ENCODE results near the gene GTF2H3. TPM values are rescaled to one million over a fixed set of nuclear protein-coding genes. Genes with fewer than 3 reads are reported as not detected.

GTF2H3 gene
- total and polyA plus RNA-seq, 2 donors (not counting 1 experiment from before 2014, with no cell fraction given) = 10.5 to 24.2 TPM

GRCh38 chr12:123634142-123634561, 523 bp downstream of the GTF2H3 start:
- peak overlapping the region; percentile 85 for H2AFZ ChIP-seq (ENCODE audit: insufficient read depth, low read depth, low read length, poor library complexity, severe bottlenecking)
- Mint-ChIP-seq H3K27me3 (no peaks in the 10 kb centered on the region), H3K27ac (peak overlapping the region; percentile 95), H3K9me3 (ENCODE audit: insufficient read depth) (no peaks in the 10 kb centered on the region), H3K4me3 (peak overlapping the region; percentile 96), H3K4me1 (peaks cover 25% of the 10 kb centered on the region)
- H3K79me2 ChIP-seq (ENCODE audit: control insufficient read depth, insufficient read depth, low read length) = peaks cover 47% of the 10 kb centered on the region
- no peak for TF ChIP-seq CTCF (IDR thresholded peaks at IDR 0.05)
- no peak for TF ChIP-seq EZH2 (IDR thresholded peaks at IDR 0.05; ENCODE audit: borderline replicate concordance, insufficient read depth, low read depth, low read length, poor library complexity, severe bottlenecking)
- ChIA-PET CTCF (no interaction called here), POLR2A (no interaction called here)
- intact Hi-C loops (cut with micrococcal nuclease) = no loop called here
- WGBS (ENCODE audit: insufficient coverage) = 13% methylated on average over 16 of the region's 19 CpGs
- H3K9me3 ChIP-seq (ENCODE audit: control extremely low read depth in 1 of 3, control insufficient read depth in 2 of 3, insufficient read depth in 1 of 3, low read length in 2 of 3) = no peaks in the 10 kb centered on the region
- peak overlapping the region; percentile 92 for H3K9ac ChIP-seq (ENCODE audit: low read length)
- peak overlapping the region; percentile 75 to 88 for H3K27ac ChIP-seq (ENCODE audit: low read length in 2 of 2)
- no peak for DNase-seq
- no peaks in the 10 kb centered on the region for H4K20me1 ChIP-seq (ENCODE audit: control insufficient read depth, insufficient read depth, low read length, poor library complexity, severe bottlenecking)
- H3K27me3 ChIP-seq (replicated peaks in 1 of 4; ENCODE audit: control extremely low read depth in 1 of 4, control insufficient read depth in 3 of 4, insufficient read depth in 4 of 4, low read length in 3 of 4) = no peaks in the 10 kb centered on the region
- H3K4me1 ChIP-seq (ENCODE audit: control insufficient read depth in 2 of 2, insufficient read depth in 2 of 2, low read length in 2 of 2) = peaks cover 13 to 14% of the 10 kb centered on the region in 2 donors
- peak overlapping the region; percentile 64 to 98 (median 92) for H3K4me3 ChIP-seq (ENCODE audit: control extremely low read depth in 1 of 5, extremely low read depth in 1 of 5, insufficient read depth in 1 of 5, low read depth in 2 of 5, low read length in 4 of 5)
- H3K36me3 ChIP-seq (replicated peaks in 1 of 2; ENCODE audit: control extremely low read depth in 1 of 2, control insufficient read depth in 1 of 2, extremely low read depth in 1 of 2, insufficient read depth in 2 of 2, low read length in 1 of 2) = peaks cover 9 to 24% of the 10 kb centered on the region in 2 experiments
- H3K4me2 ChIP-seq (replicated peaks; ENCODE audit: low read depth, low read length, poor library complexity, severe bottlenecking) = peak overlapping the region; percentile 86
- no peak for ATAC-seq (ENCODE audit: low read depth)

- Mint-ChIP-seq H3K9me3 (ENCODE audit: insufficient read depth) (no peaks in the 10 kb centered on the region), H3K27ac (no peak overlapping the region), H3K4me3 (no peak overlapping the region), H3K4me1 (no peaks in the 10 kb centered on the region), H3K27me3 (no peaks in the 10 kb centered on the region)
- ChIA-PET POLR2A (no interaction called here), CTCF (no interaction called here)
- Histone ChIP-seq H3K9ac (ENCODE audit: low read length) (no peak overlapping the region), H3K36me3 (replicated peaks in 1 of 2; ENCODE audit: control extremely low read depth in 1 of 2, control insufficient read depth in 1 of 2, extremely low read depth in 1 of 2, insufficient read depth in 2 of 2, low read length in 1 of 2) (peaks cover 0 to 41% of the 10 kb centered on the region in 2 experiments), H3K79me2 (ENCODE audit: control insufficient read depth, insufficient read depth, low read length) (peaks cover 26% of the 10 kb centered on the region), H3K4me3 (ENCODE audit: control extremely low read depth in 1 of 5, extremely low read depth in 1 of 5, insufficient read depth in 1 of 5, low read depth in 2 of 5, low read length in 4 of 5) (no peak overlapping the region), H3K4me1 (ENCODE audit: control insufficient read depth in 2 of 2, insufficient read depth in 2 of 2, low read length in 2 of 2) (no peaks in the 10 kb centered on the region), H3K4me2 (replicated peaks; ENCODE audit: low read depth, low read length, poor library complexity, severe bottlenecking) (no peak overlapping the region), H4K20me1 (ENCODE audit: control insufficient read depth, insufficient read depth, low read length, poor library complexity, severe bottlenecking) (no peaks in the 10 kb centered on the region), H3K9me3 (ENCODE audit: control extremely low read depth in 1 of 3, control insufficient read depth in 2 of 3, insufficient read depth in 1 of 3, low read length in 2 of 3) (no peaks in the 10 kb centered on the region), H2AFZ (ENCODE audit: insufficient read depth, low read depth, low read length, poor library complexity, severe bottlenecking) (no peak overlapping the region), H3K27ac (ENCODE audit: low read length in 2 of 2) (no peak overlapping the region), H3K27me3 (replicated peaks in 1 of 4; ENCODE audit: control extremely low read depth in 1 of 4, control insufficient read depth in 3 of 4, insufficient read depth in 4 of 4, low read length in 3 of 4) (no peaks in the 10 kb centered on the region)
- 92% methylated on average over 3 of the region's 7 CpGs for WGBS (ENCODE audit: insufficient coverage)
- TF ChIP-seq EZH2 (IDR thresholded peaks at IDR 0.05; ENCODE audit: borderline replicate concordance, insufficient read depth, low read depth, low read length, poor library complexity, severe bottlenecking) = no peak
- TF ChIP-seq CTCF (IDR thresholded peaks at IDR 0.05) = no peak
- intact Hi-C loops (cut with micrococcal nuclease) = no loop called here
- ATAC-seq (ENCODE audit: low read depth) (no peak), DNase-seq (no peak)
Measured at GRCh38 chr12:123643911-123644310, 10.3 kb downstream of the GTF2H3 start.
